Thyroid gland (tissue), 4 donors: Measurements from ENCODE around the gene CACNA1D. TPM values are rescaled to one million over a fixed set of nuclear protein-coding genes. Genes with fewer than 3 reads are reported as not detected.

Experiments
- DNase-seq, 2 donors: peaks; one replicate each; pipeline ENCODE4 v3.0.0-alpha.2; 2019
- H3K27ac ChIP-seq, 3 donors: fragments of 200-600 bp; sonication (generic); 1 replicate in 2 of 3; 2 replicates in 1 of 3; pipeline ENCODE4 v1.5.1; 2016 to 2019; ENCODE audit warnings: mild to moderate bottlenecking in 1 of 3, moderate library complexity in 1 of 3
- H3K27me3 ChIP-seq: fragments of 200-600 bp; sonication (generic); one replicate; pipeline ENCODE4 v1.5.1; 2019
- H3K36me3 ChIP-seq, 2 donors: fragments of 200-600 bp; sonication (generic); one replicate each; pipeline ENCODE4 v1.5.1; 2016 to 2019
- H3K4me1 ChIP-seq, 2 donors: fragments of 200-600 bp; sonication (generic); one replicate each; pipeline ENCODE4 v1.5.1; 2017 to 2019
- H3K4me3 ChIP-seq, 3 donors: fragments of 200-600 bp; sonication (generic); replicated peaks in 1 of 3; 1 replicate in 2 of 3; 2 replicates in 1 of 3; pipeline ENCODE4 v1.5.1; 2016; ENCODE audit warnings: mild to moderate bottlenecking in 1 of 3
- H3K9me3 ChIP-seq: fragments of 200-600 bp; sonication (generic); one replicate; pipeline ENCODE4 v1.5.1; 2017
- CTCF ChIP-seq, 6 experiments: fragments of 200-600 bp in 3 of 6; fragments of 450-650 bp in 3 of 6; sonication (generic) in 3 of 6; IDR thresholded peaks; one replicate each; pipeline ENCODE4 v1.5.1; 2016 to 2019; ENCODE audit warnings: antibody characterized with exemption in 6 of 6, mild to moderate bottlenecking in 2 of 6, inconsistent platforms in 1 of 6, moderate library complexity in 1 of 6
- POLR2A ChIP-seq, 2 donors: fragments of 450-650 bp; IDR thresholded peaks; one replicate each; pipeline ENCODE4 v1.6.1; 2017; ENCODE audit warnings: antibody characterized with exemption in 2 of 2, mild to moderate bottlenecking in 2 of 2, moderate library complexity in 1 of 2
- WGBS, 2 donors: methylation state at CpG; one replicate each; pipeline ENCODE4 v1.1.5; 2017; 5-methylcytosine and 5-hydroxymethylcytosine counted together
- intact Hi-C: fragments of 100-400 bp; cut with DNase I; formaldehyde crosslinking; loops from one replicate; pipeline ENCODE4 v1.15.1; 2023
- total RNA-seq, 4 donors: library from RNA; depleted of rRNA; stranded (reverse); fragments of >200 nt; gene quantifications; one replicate each; pipeline ENCODE4 v1.2.3, GENCODE V29; 2016

CACNA1D gene
- total RNA-seq, 4 donors from 2014 or later: 7.1 to 46.1 (median 27.3) TPM

GRCh38 chr3:53750253-53751210 lies 256.1 kb downstream of the CACNA1D start:
- TF ChIP-seq CTCF (IDR thresholded peaks at IDR 0.05): no peak
- no peak for TF ChIP-seq POLR2A (IDR thresholded peaks at IDR 0.05)
- WGBS, 2 donors: 81 to 88% methylated on average over 11 to 14 of the region's 17 CpGs
- Histone ChIP-seq H3K4me3 (no peak overlapping the region), H3K27me3 (no peaks in the 10 kb centered on the region), H3K4me1 (no peaks in the 10 kb centered on the region), H3K36me3 (no peaks in the 10 kb centered on the region), H3K27ac (no peak overlapping the region), H3K9me3 (no peaks in the 10 kb centered on the region)
- intact Hi-C loops: no loop called here
- DNase-seq: no peak

GRCh38 chr3:53753518-53754183 lies 259.2 kb downstream of the CACNA1D start:
- H3K27ac ChIP-seq: no peak overlapping the region
- no peaks in the 10 kb centered on the region for H3K27me3 ChIP-seq
- no peaks in the 10 kb centered on the region for H3K36me3 ChIP-seq
- intact Hi-C loops: no loop called here
- no peak for DNase-seq
- no peak overlapping the region for H3K4me3 ChIP-seq
- no peaks in the 10 kb centered on the region for H3K9me3 ChIP-seq
- no peaks in the 10 kb centered on the region for H3K4me1 ChIP-seq
- TF ChIP-seq POLR2A (IDR thresholded peaks at IDR 0.05) (no peak), CTCF (IDR thresholded peaks at IDR 0.05) (no peak)
- 80 to 81% methylated on average over 9 of the region's 9 CpGs for WGBS, 2 donors

GRCh38 chr3:53754325-53754724 lies 259.9 kb downstream of the CACNA1D start:
- no peak overlapping the region for H3K27ac ChIP-seq
- H3K9me3 ChIP-seq: no peaks in the 10 kb centered on the region
- H3K36me3 ChIP-seq: no peaks in the 10 kb centered on the region
- H3K4me3 ChIP-seq: no peak overlapping the region
- DNase-seq: no peak
- no peaks in the 10 kb centered on the region for H3K27me3 ChIP-seq
- no peaks in the 10 kb centered on the region for H3K4me1 ChIP-seq
- no peak for TF ChIP-seq CTCF (IDR thresholded peaks at IDR 0.05)
- TF ChIP-seq POLR2A (IDR thresholded peaks at IDR 0.05): no peak
- intact Hi-C loops: no loop called here
- 95 to 97% methylated on average over 9 of the region's 9 CpGs for WGBS, 2 donors

- intact Hi-C loops: no loop called here
- no peak overlapping the region for H3K4me3 ChIP-seq
- no peaks in the 10 kb centered on the region for H3K9me3 ChIP-seq
- H3K4me1 ChIP-seq: no peaks in the 10 kb centered on the region
- no peak overlapping the region for H3K27ac ChIP-seq
- H3K27me3 ChIP-seq: no peaks in the 10 kb centered on the region
- WGBS, 2 donors: 89 to 90% methylated on average over 3 of the region's 3 CpGs
- no peak for TF ChIP-seq CTCF (IDR thresholded peaks at IDR 0.05)
- H3K36me3 ChIP-seq: no peaks in the 10 kb centered on the region
- DNase-seq: no peak
These were observed 264.4 kb downstream of the CACNA1D start for GRCh38 chr3:53758846-53759245.

GRCh38 chr3:53763353-53763752 lies 268.9 kb downstream of the CACNA1D start:
- no peak overlapping the region for H3K4me3 ChIP-seq
- H3K9me3 ChIP-seq: no peaks in the 10 kb centered on the region
- H3K4me1 ChIP-seq: no peaks in the 10 kb centered on the region
- no peak overlapping the region for H3K27ac ChIP-seq
- TF ChIP-seq POLR2A (IDR thresholded peaks at IDR 0.05): no peak
- no peak for TF ChIP-seq CTCF (IDR thresholded peaks at IDR 0.05)
- H3K36me3 ChIP-seq: no peaks in the 10 kb centered on the region
- DNase-seq: no peak
- 91 to 92% methylated on average over 6 to 7 of the region's 7 CpGs for WGBS, 2 donors
- intact Hi-C loops: no loop called here
- H3K27me3 ChIP-seq: no peaks in the 10 kb centered on the region
